GM10248 (cell line): ENCODE measurements around the gene LAMP2.

Experiments
- CTCF ChIA-PET: fragments of 300-600 bp; sonication (Branson Sonifier 250); formaldehyde crosslinking; extraction: SDS; loops from one replicate; lab custom pipeline; 2021; ENCODE audit warnings: antibody characterized with exemption; lab: Yijun Ruan, JAX
- POLR2A ChIA-PET: fragments of 350-650 bp; sonication (Branson Sonifier 250); formaldehyde crosslinking; extraction: SDS; loops from one replicate; lab custom pipeline; 2020; ENCODE audit warnings: antibody characterized with exemption; lab: Yijun Ruan, JAX
- DNase-seq: peaks from one replicate; pipeline ENCODE4 v3.0.0; 2012; ENCODE audit errors: extremely low spot score
- CTCF ChIP-seq: IDR thresholded peaks from 2 replicates; pipeline ENCODE4 v1.5.1; 2012; ENCODE audit warnings: mild to moderate bottlenecking, low read depth; ENCODE audit errors: extremely low read depth, missing control alignments, control extremely low read depth

The LAMP2 gene

DNA sequence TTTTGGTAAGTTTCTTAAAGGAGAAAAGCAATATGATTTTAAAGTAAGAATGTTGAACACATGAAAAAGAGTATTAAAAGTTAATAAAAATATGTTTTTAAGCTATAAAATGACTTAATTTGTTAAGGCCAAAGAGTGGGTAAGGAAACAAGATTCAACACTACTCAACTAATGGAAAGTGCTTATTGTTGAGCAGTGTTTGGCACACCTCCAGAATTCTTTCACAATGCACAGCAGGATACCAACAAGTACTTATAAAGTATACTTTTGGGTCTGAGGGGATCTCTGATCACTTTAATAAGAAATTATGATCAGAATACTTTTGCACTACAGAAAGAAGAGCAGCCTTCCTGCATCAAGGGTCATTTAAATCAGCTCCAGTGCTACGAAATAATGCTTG lies 5.9 kb downstream of the LAMP2 start:
- ChIA-PET POLR2A (no interaction called here), CTCF (interaction anchor here (0.9 to 1.7 kb wide), 3 partner anchors 9 to 23 kb away, joined by 3 to 4 read pairs (median 3); no protein-coding TSS in a partner anchor)
- DNase-seq, result no peak
- TF ChIP-seq CTCF, result no peak

DNA sequence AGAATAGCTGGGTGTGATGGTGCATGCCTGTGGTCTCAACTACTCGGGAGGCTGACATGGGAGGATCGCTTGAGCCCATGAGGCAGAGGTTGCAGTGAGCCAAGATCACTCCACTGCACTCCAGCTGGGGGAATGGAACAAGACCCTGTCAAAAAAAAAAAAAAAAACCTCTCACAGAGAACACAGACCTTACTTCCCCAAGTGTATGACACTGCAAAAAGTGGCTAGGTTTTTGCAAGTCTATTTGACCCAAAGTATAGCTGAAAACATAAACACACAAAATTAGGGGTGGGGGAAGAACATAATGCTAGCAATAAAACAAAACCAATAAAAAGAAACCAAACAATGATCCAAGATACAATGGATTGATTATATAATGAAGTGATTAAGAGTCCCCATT lies 6.7 kb downstream of the LAMP2 start:
- POLR2A ChIA-PET, result no interaction called here
- CTCF ChIA-PET, result interaction anchor here (0.9 to 1.7 kb wide), 4 partner anchors 8 to 24 kb away, joined by 3 to 4 read pairs (median 3); no protein-coding TSS in a partner anchor
- DNase-seq, result no peak
- no peak for TF ChIP-seq CTCF

DNA sequence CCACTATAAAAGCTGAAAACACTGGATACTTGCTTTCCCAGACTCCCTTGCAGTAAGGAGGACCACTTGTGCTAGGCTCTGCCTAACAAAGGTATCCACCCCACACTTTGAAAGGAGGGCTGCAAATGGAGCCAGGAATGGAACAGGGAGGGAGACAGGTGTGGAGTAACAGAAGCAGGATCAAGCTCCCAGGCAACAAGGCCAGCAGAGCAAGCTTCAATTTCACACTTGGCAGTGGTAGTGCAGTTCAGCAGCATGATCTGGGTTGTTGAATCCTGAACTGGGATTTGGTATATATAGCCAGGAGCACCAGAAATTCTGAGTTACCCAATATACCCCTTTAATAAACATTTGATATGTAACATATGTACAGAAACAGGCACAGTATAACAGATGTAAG lies 9.8 kb downstream of the LAMP2 start:
- ChIA-PET CTCF (interaction anchor here (1.0 kb wide), 1 partner anchor 10 kb away, joined by 3 read pairs; no protein-coding TSS in a partner anchor), POLR2A (no interaction called here)
- no peak for TF ChIP-seq CTCF
- no peak for DNase-seq

GRCh38 chrX:120457766-120458180 lies 11.3 kb downstream of the LAMP2 start:
- TF ChIP-seq CTCF, result no peak
- CTCF ChIA-PET, result interaction anchor here (1.1 to 1.6 kb wide), 3 partner anchors 9 to 28 kb away, joined by 3 to 6 read pairs (median 4); no protein-coding TSS in a partner anchor
- POLR2A ChIA-PET, result no interaction called here
- DNase-seq, result peak; percentile 14

DNA sequence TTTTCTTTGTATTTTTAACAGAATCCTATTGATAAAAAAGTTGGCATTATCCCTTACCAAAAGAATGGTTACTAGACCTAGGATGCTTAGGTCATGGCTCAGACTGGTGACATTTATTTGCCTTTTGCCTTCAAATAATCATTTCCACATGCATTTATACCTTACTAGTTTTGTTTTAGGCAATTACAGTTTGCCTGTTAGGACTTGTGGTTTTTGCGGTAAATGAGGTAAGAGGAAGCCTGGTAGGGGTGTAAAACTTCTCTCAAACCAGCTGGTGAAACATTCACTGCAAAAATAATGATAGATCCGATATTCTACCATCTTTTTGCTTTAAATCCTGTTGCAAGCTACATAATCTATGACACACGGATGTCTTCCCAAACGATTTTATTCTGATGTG lies 12.1 kb downstream of the LAMP2 start:
- ChIA-PET CTCF (interaction anchor here (1.6 kb wide), 1 partner anchor 29 kb away, joined by 4 read pairs; no protein-coding TSS in a partner anchor), POLR2A (no interaction called here)
- peak; percentile 8 for DNase-seq
- TF ChIP-seq CTCF, result no peak

GRCh38 chrX:120453985-120454384 lies 15.1 kb downstream of the LAMP2 start:
- POLR2A ChIA-PET, result no interaction called here
- no peak for TF ChIP-seq CTCF
- CTCF ChIA-PET, result interaction anchor here (1.1 to 1.5 kb wide), 2 partner anchors 9 to 12 kb away, joined by 3 read pairs; no protein-coding TSS in a partner anchor
- DNase-seq, result no peak
